Fibroblast of pulmonary artery (primary cell): ENCODE data around the gene JAKMIP1.

Experiments
- DNase-seq: peaks from one replicate; pipeline ENCODE4 v3.0.0-alpha.2; 2010; ENCODE audit warnings: low read depth
- H3K4me3 ChIP-seq: replicated peaks from 2 replicates; pipeline ENCODE4 v1.5.1; 2011; ENCODE audit warnings: low read depth, mild to moderate bottlenecking, control low read depth, low read length, moderate library complexity
- TF ChIP-seq, protein P1 (sequence below): IDR thresholded peaks from 2 replicates; pipeline ENCODE4 v1.5.1; 2011; ENCODE audit warnings: mild to moderate bottlenecking, control low read depth, low read length, inconsistent platforms; ENCODE audit errors: missing control alignments

Gene JAKMIP1

GRCh38 chr4:6028168-6028567, 172.2 kb downstream of the JAKMIP1 start:
- no peak overlapping the region for H3K4me3 ChIP-seq
- no peak for DNase-seq

DNA sequence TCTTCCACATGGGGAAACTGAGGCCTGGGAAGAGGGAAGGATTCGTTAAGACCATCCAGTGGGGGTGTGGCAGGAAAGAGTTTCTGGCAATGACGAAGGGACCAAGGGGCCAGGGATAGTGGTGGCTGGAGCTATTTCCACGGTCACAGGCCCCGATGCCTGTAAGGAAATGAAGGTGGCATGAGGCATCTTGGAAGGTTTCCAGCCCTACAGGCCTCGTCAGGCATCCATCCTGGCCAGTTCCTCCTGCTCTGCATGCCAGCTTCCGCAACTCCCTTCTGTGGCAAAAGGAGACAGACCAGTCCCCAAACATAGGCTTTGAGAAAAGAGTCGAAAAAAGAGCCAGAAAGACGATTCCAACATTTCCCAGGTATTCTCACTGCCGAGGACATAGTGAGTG, 173.0 kb downstream of the JAKMIP1 start:
- TF ChIP-seq, protein P1, sequence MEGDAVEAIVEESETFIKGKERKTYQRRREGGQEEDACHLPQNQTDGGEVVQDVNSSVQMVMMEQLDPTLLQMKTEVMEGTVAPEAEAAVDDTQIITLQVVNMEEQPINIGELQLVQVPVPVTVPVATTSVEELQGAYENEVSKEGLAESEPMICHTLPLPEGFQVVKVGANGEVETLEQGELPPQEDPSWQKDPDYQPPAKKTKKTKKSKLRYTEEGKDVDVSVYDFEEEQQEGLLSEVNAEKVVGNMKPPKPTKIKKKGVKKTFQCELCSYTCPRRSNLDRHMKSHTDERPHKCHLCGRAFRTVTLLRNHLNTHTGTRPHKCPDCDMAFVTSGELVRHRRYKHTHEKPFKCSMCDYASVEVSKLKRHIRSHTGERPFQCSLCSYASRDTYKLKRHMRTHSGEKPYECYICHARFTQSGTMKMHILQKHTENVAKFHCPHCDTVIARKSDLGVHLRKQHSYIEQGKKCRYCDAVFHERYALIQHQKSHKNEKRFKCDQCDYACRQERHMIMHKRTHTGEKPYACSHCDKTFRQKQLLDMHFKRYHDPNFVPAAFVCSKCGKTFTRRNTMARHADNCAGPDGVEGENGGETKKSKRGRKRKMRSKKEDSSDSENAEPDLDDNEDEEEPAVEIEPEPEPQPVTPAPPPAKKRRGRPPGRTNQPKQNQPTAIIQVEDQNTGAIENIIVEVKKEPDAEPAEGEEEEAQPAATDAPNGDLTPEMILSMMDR = no peak
- H3K4me3 ChIP-seq = no peak overlapping the region
- no peak for DNase-seq

More at GRCh38 chr4:6028168-6028567, 172.2 kb downstream of the JAKMIP1 start:
- TF ChIP-seq, protein P1 = no peak

DNA sequence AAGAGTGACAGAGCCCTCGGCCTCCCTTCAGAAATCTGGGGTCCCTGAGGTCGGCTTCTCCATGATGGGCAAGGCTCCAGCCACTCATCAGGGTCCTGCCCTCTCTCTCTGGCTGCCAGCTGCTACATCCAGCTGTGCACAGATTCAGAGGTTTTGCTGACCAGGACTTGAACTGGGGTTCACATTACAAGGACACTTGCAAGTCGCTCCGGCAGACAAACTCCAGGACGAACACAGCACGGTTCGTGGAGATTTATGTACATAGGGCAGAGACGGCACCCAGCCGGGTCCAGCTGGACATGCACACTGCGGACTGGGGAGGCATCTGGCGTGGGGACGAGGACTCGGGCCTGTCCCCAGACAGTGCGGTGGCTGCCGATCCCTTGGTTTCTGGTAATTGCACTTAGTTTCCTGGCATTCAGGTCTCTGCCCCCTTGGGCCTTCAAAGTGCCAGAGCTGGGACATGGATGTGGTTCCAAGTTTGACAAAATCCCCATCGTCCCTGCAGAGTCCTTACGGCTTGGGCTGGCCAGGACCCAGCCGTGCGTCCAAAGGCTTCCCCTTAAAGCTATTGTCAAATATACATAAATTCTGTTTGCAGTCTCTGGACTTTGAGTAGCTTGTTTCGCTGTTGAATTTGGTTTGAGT, 175.9 kb downstream of the JAKMIP1 start:
- DNase-seq = no peak
- TF ChIP-seq, protein P1 = no peak
- H3K4me3 ChIP-seq = no peak overlapping the region

GRCh38 chr4:6023731-6024130, 176.6 kb downstream of the JAKMIP1 start:
- TF ChIP-seq, protein P1 = no peak
- DNase-seq = no peak
- no peak overlapping the region for H3K4me3 ChIP-seq

GRCh38 chr4:6022607-6023288, 177.6 kb downstream of the JAKMIP1 start:
- TF ChIP-seq, protein P1 = no peak
- no peak for DNase-seq
- H3K4me3 ChIP-seq = no peak overlapping the region

- TF ChIP-seq, protein P1 = no peak
- no peak for DNase-seq
- H3K4me3 ChIP-seq = no peak overlapping the region
Observed at GRCh38 chr4:6021831-6022606, 178.3 kb downstream of the JAKMIP1 start.
